ENCODE measurements around the gene NAV2.

Gene NAV2

GRCh38 chr11:19840961-19841360 lies 128.3 kb downstream of the NAV2 start:
- no peak for TF ChIP-seq CTCF (IDR thresholded peaks at IDR 0.05; ENCODE audit: low read depth, low read length, missing control alignments)
- in situ Hi-C loops (cut with HindIII; ENCODE audit: low sequenced_read_pairs), result no loop called here
- DNase-seq (ENCODE audit: low read depth), result no peak
- H3K4me3 ChIP-seq (ENCODE audit: low read depth, low read length), result no peak overlapping the region

- in situ Hi-C loops (cut with HindIII; ENCODE audit: low sequenced_read_pairs), result no loop called here
- no peak for TF ChIP-seq CTCF (IDR thresholded peaks at IDR 0.05; ENCODE audit: low read depth, low read length, missing control alignments)
- H3K4me3 ChIP-seq (ENCODE audit: low read depth, low read length), result no peak overlapping the region
- DNase-seq (ENCODE audit: low read depth), result no peak
These were observed 129.9 kb downstream of the NAV2 start for GRCh38 chr11:19842505-19842904.

- in situ Hi-C loops (cut with HindIII; ENCODE audit: low sequenced_read_pairs), result no loop called here
- DNase-seq (ENCODE audit: low read depth), result no peak
- H3K4me3 ChIP-seq (ENCODE audit: low read depth, low read length), result no peak overlapping the region
- TF ChIP-seq CTCF (IDR thresholded peaks at IDR 0.05; ENCODE audit: low read depth, low read length, missing control alignments), result no peak
These were observed 130.4 kb downstream of the NAV2 start for GRCh38 chr11:19843079-19843478.

GRCh38 chr11:19844012-19844411 lies 131.4 kb downstream of the NAV2 start:
- in situ Hi-C loops (cut with HindIII; ENCODE audit: low sequenced_read_pairs), result no loop called here
- H3K4me3 ChIP-seq (ENCODE audit: low read depth, low read length), result no peak overlapping the region
- no peak for DNase-seq (ENCODE audit: low read depth)
- TF ChIP-seq CTCF (IDR thresholded peaks at IDR 0.05; ENCODE audit: low read depth, low read length, missing control alignments), result no peak

- in situ Hi-C loops (cut with HindIII; ENCODE audit: low sequenced_read_pairs), result no loop called here
- no peak overlapping the region for H3K4me3 ChIP-seq (ENCODE audit: low read depth, low read length)
- DNase-seq (ENCODE audit: low read depth), result no peak
- no peak for TF ChIP-seq CTCF (IDR thresholded peaks at IDR 0.05; ENCODE audit: low read depth, low read length, missing control alignments)
These were observed 132.2 kb downstream of the NAV2 start for GRCh38 chr11:19844806-19845205.

- in situ Hi-C loops (cut with HindIII; ENCODE audit: low sequenced_read_pairs), result no loop called here
- no peak for DNase-seq (ENCODE audit: low read depth)
- H3K4me3 ChIP-seq (ENCODE audit: low read depth, low read length), result no peak overlapping the region
- TF ChIP-seq CTCF (IDR thresholded peaks at IDR 0.05; ENCODE audit: low read depth, low read length, missing control alignments), result no peak
These were observed 133.0 kb downstream of the NAV2 start for GRCh38 chr11:19845626-19846025.

Measured in astrocyte of the cerebellum (primary cell).